Hepatocyte (in vitro differentiated cells): ENCODE data around the gene PCED1A.

Experiments
- CTCF ChIP-seq: fragments of 200-600 bp; sonication (generic); IDR thresholded peaks from 2 replicates; pipeline ENCODE4 v1.5.1; 2016; ENCODE audit warnings: antibody characterized with exemption, mild to moderate bottlenecking; ENCODE audit not compliant: poor library complexity
- EZH2phosphoT487 ChIP-seq: fragments of 200-600 bp; sonication (generic); IDR thresholded peaks from one replicate; pipeline ENCODE4 v1.6.1; 2018; ENCODE audit warnings: antibody characterized with exemption, mild to moderate bottlenecking, low read depth, moderate library complexity; ENCODE audit not compliant: unreplicated experiment, severe bottlenecking

- TF ChIP-seq CTCF: no peak
- no peak for TF ChIP-seq EZH2phosphoT487
Observed at GRCh38 chr20:2799688-2800520, 40.6 kb downstream of the PCED1A start.
